Hepatocyte (in vitro differentiated cells): ENCODE data around the gene STK4. TPM values are rescaled to one million over a fixed set of nuclear protein-coding genes. Genes with fewer than 3 reads are reported as not detected.

Experiments used
- DNase-seq: peaks from one replicate; pipeline ENCODE4 v3.0.0-alpha.2; 2016; ENCODE audit warnings: low spot score
- H2AFZ ChIP-seq: fragments of 200-600 bp; sonication (generic); 2 replicates; pipeline ENCODE4 v1.6.0; 2016; ENCODE audit warnings: antibody characterized with exemption, mild to moderate bottlenecking
- H3K27ac ChIP-seq: fragments of 200-600 bp; sonication (generic); 2 replicates; pipeline ENCODE4 v1.5.1; 2016; ENCODE audit warnings: mild to moderate bottlenecking
- H3K27me3 ChIP-seq: fragments of 200-600 bp; sonication (generic); 2 replicates; pipeline ENCODE4 v1.6.1; 2016
- H3K36me3 ChIP-seq: fragments of 200-600 bp; sonication (generic); replicated peaks from 2 replicates; pipeline ENCODE4 v1.5.1; 2016; ENCODE audit warnings: low read depth; ENCODE audit not compliant: insufficient read depth
- H3K4me1 ChIP-seq: fragments of 200-600 bp; sonication (generic); 2 replicates; pipeline ENCODE4 v1.5.1; 2016; ENCODE audit warnings: mild to moderate bottlenecking, moderate library complexity; ENCODE audit not compliant: insufficient read depth
- H3K4me2 ChIP-seq: fragments of 200-600 bp; sonication (generic); 2 replicates; pipeline ENCODE4 v1.6.0; 2016
- H3K4me3 ChIP-seq: fragments of 200-600 bp; sonication (generic); 2 replicates; pipeline ENCODE4 v1.5.1; 2016; ENCODE audit warnings: mild to moderate bottlenecking
- H3K79me2 ChIP-seq: fragments of 200-600 bp; sonication (generic); 2 replicates; pipeline ENCODE4 v1.6.0; 2017; ENCODE audit warnings: mild to moderate bottlenecking
- H3K9me2 ChIP-seq: fragments of 200-600 bp; sonication (generic); replicated peaks from 2 replicates; pipeline ENCODE4 v1.6.0; 2017; ENCODE audit warnings: mild to moderate bottlenecking; ENCODE audit not compliant: insufficient read depth
- H3K9me3 ChIP-seq: fragments of 200-600 bp; sonication (generic); 2 replicates; pipeline ENCODE4 v1.5.1; 2016; ENCODE audit warnings: low read depth, mild to moderate bottlenecking
- H4K20me1 ChIP-seq: fragments of 200-600 bp; sonication (generic); 2 replicates; pipeline ENCODE4 v1.6.0; 2016; ENCODE audit warnings: mild to moderate bottlenecking; ENCODE audit not compliant: insufficient read depth, poor library complexity, severe bottlenecking
- EZH2 ChIP-seq: fragments of 200-600 bp; sonication (generic); IDR thresholded peaks from 2 replicates; pipeline ENCODE4 v1.6.1; 2016; ENCODE audit warnings: antibody characterized with exemption, mild to moderate bottlenecking, borderline replicate concordance
- EZH2phosphoT487 ChIP-seq: fragments of 200-600 bp; sonication (generic); IDR thresholded peaks from one replicate; pipeline ENCODE4 v1.6.1; 2018; ENCODE audit warnings: antibody characterized with exemption, mild to moderate bottlenecking, low read depth, moderate library complexity; ENCODE audit not compliant: unreplicated experiment, severe bottlenecking
- WGBS: methylation state at CpG from one replicate; pipeline ENCODE4 v1.1.6; 2016; ENCODE audit warnings: low lambda C conversion rate; ENCODE audit errors: missing lambda C conversion rate; 5-methylcytosine and 5-hydroxymethylcytosine counted together
- polyA plus RNA-seq: library from polyadenylated mRNA; unstranded; fragments of >200 nt; fragmentation: Nextera tagmentation; extraction: Ambion mirVana; gene quantifications from 2 replicates; pipeline ENCODE4 v1.2.1, GENCODE V29; 2016
- total RNA-seq: library from RNA; depleted of rRNA; stranded (reverse); fragments of >200 nt; gene quantifications from 2 replicates; pipeline ENCODE4 v1.2.3, GENCODE V29; 2014
- TF ChIP-seq, protein P1 (sequence below): fragments of 200-600 bp; sonication (generic); IDR thresholded peaks from 2 replicates; pipeline ENCODE4 v1.5.1; 2016; ENCODE audit warnings: antibody characterized with exemption, mild to moderate bottlenecking; ENCODE audit not compliant: poor library complexity

Gene STK4
- total and polyA plus RNA-seq, 2 experiments from 2014 or later: 11.4 to 16.5 TPM

- no peak for DNase-seq
- H4K20me1 ChIP-seq: no peaks in the 10 kb centered on the region
- no peak overlapping the region for H3K4me2 ChIP-seq
- H3K9me3 ChIP-seq: no peaks in the 10 kb centered on the region
- no peak overlapping the region for H3K27ac ChIP-seq
- H3K9me2 ChIP-seq: no peaks in the 10 kb centered on the region
- TF ChIP-seq EZH2: no peak
- TF ChIP-seq, protein P1, sequence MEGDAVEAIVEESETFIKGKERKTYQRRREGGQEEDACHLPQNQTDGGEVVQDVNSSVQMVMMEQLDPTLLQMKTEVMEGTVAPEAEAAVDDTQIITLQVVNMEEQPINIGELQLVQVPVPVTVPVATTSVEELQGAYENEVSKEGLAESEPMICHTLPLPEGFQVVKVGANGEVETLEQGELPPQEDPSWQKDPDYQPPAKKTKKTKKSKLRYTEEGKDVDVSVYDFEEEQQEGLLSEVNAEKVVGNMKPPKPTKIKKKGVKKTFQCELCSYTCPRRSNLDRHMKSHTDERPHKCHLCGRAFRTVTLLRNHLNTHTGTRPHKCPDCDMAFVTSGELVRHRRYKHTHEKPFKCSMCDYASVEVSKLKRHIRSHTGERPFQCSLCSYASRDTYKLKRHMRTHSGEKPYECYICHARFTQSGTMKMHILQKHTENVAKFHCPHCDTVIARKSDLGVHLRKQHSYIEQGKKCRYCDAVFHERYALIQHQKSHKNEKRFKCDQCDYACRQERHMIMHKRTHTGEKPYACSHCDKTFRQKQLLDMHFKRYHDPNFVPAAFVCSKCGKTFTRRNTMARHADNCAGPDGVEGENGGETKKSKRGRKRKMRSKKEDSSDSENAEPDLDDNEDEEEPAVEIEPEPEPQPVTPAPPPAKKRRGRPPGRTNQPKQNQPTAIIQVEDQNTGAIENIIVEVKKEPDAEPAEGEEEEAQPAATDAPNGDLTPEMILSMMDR: no peak
- no peak for TF ChIP-seq EZH2phosphoT487
- no peaks in the 10 kb centered on the region for H3K79me2 ChIP-seq
- H3K4me1 ChIP-seq: no peaks in the 10 kb centered on the region
- WGBS: 81% methylated on average over 4 of the region's 4 CpGs
- H3K27me3 ChIP-seq: no peaks in the 10 kb centered on the region
- H3K4me3 ChIP-seq: no peak overlapping the region
- no peaks in the 10 kb centered on the region for H3K36me3 ChIP-seq
- H2AFZ ChIP-seq: no peak overlapping the region
These were observed 151.3 kb downstream of the STK4 start for GRCh38 chr20:45117581-45117980.

GRCh38 chr20:45118028-45118427 is 151.7 kb downstream of the STK4 start:
- H3K9me2 ChIP-seq: no peaks in the 10 kb centered on the region
- WGBS: 98% methylated on average over 2 of the region's 2 CpGs
- TF ChIP-seq EZH2: no peak
- TF ChIP-seq, protein P1: no peak
- no peak for TF ChIP-seq EZH2phosphoT487
- DNase-seq: no peak
- H3K4me2 ChIP-seq: no peak overlapping the region
- no peak overlapping the region for H3K27ac ChIP-seq
- H2AFZ ChIP-seq: no peak overlapping the region
- H4K20me1 ChIP-seq: no peaks in the 10 kb centered on the region
- no peaks in the 10 kb centered on the region for H3K9me3 ChIP-seq
- no peak overlapping the region for H3K4me3 ChIP-seq
- H3K36me3 ChIP-seq: no peaks in the 10 kb centered on the region
- H3K4me1 ChIP-seq: no peaks in the 10 kb centered on the region
- no peaks in the 10 kb centered on the region for H3K79me2 ChIP-seq
- H3K27me3 ChIP-seq: no peaks in the 10 kb centered on the region

DNA sequence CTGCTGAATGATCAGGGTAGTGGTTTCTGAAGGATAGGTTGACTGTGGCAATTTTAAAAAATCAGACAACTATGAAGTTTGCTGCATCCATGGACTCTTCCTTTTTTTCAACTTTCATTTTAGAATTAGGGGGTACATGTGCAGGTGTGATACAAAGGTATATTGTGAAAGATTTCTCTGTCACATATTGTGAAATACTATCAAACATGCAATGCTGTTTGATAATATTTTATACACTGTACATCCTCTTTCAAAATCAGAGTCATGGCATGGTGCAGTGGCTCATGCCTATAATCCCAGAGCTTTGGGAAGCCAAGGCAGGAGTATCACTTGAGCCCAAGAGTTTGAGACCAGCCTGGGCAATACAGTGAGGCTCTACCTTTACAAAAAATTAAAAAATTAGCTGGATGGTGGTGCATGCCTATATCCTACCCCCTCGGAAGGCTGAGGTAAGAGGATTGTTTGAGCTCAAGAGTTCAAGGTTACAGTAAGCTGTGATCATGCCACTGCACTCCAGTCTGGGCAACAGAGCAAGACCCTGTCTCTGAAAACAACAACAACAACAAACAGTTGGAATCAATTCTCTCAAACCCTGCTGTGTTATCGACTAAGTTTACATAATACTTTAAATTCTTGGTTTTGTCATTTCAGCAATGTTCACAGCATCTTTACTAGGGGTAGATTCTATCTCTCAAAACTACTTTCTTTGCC is 153.4 kb downstream of the STK4 start:
- peaks cover 3% of the 10 kb centered on the region for H3K27me3 ChIP-seq
- WGBS: 89% methylated on average over 2 of the region's 2 CpGs
- H3K4me3 ChIP-seq: no peak overlapping the region
- H3K9me3 ChIP-seq: no peaks in the 10 kb centered on the region
- no peaks in the 10 kb centered on the region for H3K79me2 ChIP-seq
- no peaks in the 10 kb centered on the region for H3K4me1 ChIP-seq
- no peak for TF ChIP-seq EZH2phosphoT487
- no peak for TF ChIP-seq EZH2
- TF ChIP-seq, protein P1: no peak
- H2AFZ ChIP-seq: no peak overlapping the region
- DNase-seq: no peak
- no peak overlapping the region for H3K4me2 ChIP-seq
- no peaks in the 10 kb centered on the region for H3K36me3 ChIP-seq
- H4K20me1 ChIP-seq: no peaks in the 10 kb centered on the region
- H3K27ac ChIP-seq: no peak overlapping the region
- H3K9me2 ChIP-seq: no peaks in the 10 kb centered on the region
